NCI-H2081 (cell line): ENCODE results near the gene RASSF3.
"Not testable (repeated sequence)": the region's sequence is repeated elsewhere in the genome, so short reads cannot be mapped to it uniquely, and the experiment has no call there.

Experiments
- DNase-seq, 2 experiments: peaks; one replicate each; lab custom pipeline; 2025; lab: John Stamatoyannopoulos, UW

Gene RASSF3

GRCh38 chr12:64595863-64596793, 14.2 kb upstream of the RASSF3 start:
- no peak for DNase-seq

GRCh38 chr12:64598831-64599230, 11.5 kb upstream of the RASSF3 start:
- DNase-seq: no peak

GRCh38 chr12:64600164-64600561, 10.1 kb upstream of the RASSF3 start:
- DNase-seq: peak; percentile 83 to 95

- DNase-seq: no peak
These were observed 7.0 kb upstream of the RASSF3 start for GRCh38 chr12:64603183-64603841.

GRCh38 chr12:64608901-64609535, 1.3 kb upstream of the RASSF3 start:
- DNase-seq: peak; percentile 17 to 55

GRCh38 chr12:64609536-64610078, 688 bp upstream of the RASSF3 start:
- peak in 1 of 2 experiments; percentile 21 for DNase-seq

GRCh38 chr12:64610660-64611340, 505 bp downstream of the RASSF3 start:
- peak; percentile 59 to 81 for DNase-seq

- DNase-seq: no peak
These were observed 1.3 kb downstream of the RASSF3 start for GRCh38 chr12:64611341-64612284.

- no peak for DNase-seq
These were observed 2.5 kb downstream of the RASSF3 start for GRCh38 chr12:64612843-64613242.

- not testable (repeated sequence) for DNase-seq
These were observed 3.6 kb downstream of the RASSF3 start for GRCh38 chr12:64613775-64614398.

GRCh38 chr12:64616201-64616600, 5.9 kb downstream of the RASSF3 start:
- no peak for DNase-seq

GRCh38 chr12:64618953-64619590, 8.8 kb downstream of the RASSF3 start:
- no peak for DNase-seq

GRCh38 chr12:64621257-64621942, 11.1 kb downstream of the RASSF3 start:
- no peak for DNase-seq

GRCh38 chr12:64624035-64624434, 13.7 kb downstream of the RASSF3 start:
- no peak for DNase-seq

GRCh38 chr12:64625243-64626077, 15.2 kb downstream of the RASSF3 start:
- no peak for DNase-seq

- DNase-seq: not testable (repeated sequence)
These were observed 16.3 kb downstream of the RASSF3 start for GRCh38 chr12:64626588-64626987.

- no peak for DNase-seq
These were observed 17.5 kb downstream of the RASSF3 start for GRCh38 chr12:64627771-64628170.

GRCh38 chr12:64631197-64631596, 20.9 kb downstream of the RASSF3 start:
- no peak for DNase-seq
